K562 (cell line): Measurements from ENCODE around the gene HOXB8. TPM values are rescaled to one million over a fixed set of nuclear protein-coding genes. Genes with fewer than 3 reads are reported as not detected.
A peak's percentile ranks its signal among the peaks of the same experiment; 100 is the strongest.

Experiments used
- ASH1L ChIP-seq: fragments of 450-650 bp; IDR thresholded peaks from 2 replicates; pipeline ENCODE4 v1.6.1; 2018; ENCODE audit warnings: borderline replicate concordance, mild to moderate bottlenecking, low read depth; ENCODE audit not compliant: partially characterized antibody
- EP400 ChIP-seq: fragments of 450-650 bp; IDR thresholded peaks from 2 replicates; pipeline ENCODE4 v1.6.1; 2017; ENCODE audit warnings: antibody characterized with exemption, mild to moderate bottlenecking, moderate library complexity
- HMBOX1 ChIP-seq: sonication (generic); IDR thresholded peaks from 2 replicates; pipeline ENCODE4 v1.6.1; 2016
- KLF10 ChIP-seq: fragments of 250-450 bp; sonication (Bioruptor Pico); IDR thresholded peaks from 2 replicates; pipeline ENCODE4 v1.6.1; 2021; ENCODE audit warnings: matching md5 sums
- MNT ChIP-seq, 2 experiments: fragments of 450-650 bp; conservative IDR thresholded peaks; 2 replicates each; pipeline ENCODE4 v1.6.1; 2017; ENCODE audit warnings: mild to moderate bottlenecking in 2 of 2, moderate library complexity in 2 of 2
- PHF8 ChIP-seq: fragments of 200-600 bp; sonication (generic); IDR thresholded peaks from 2 replicates; pipeline ENCODE4 v1.6.1; 2012; ENCODE audit warnings: mixed run types, mild to moderate bottlenecking, inconsistent platforms, low read length, moderate library complexity, borderline replicate concordance
- PKNOX1 ChIP-seq: fragments of 450-650 bp; IDR thresholded peaks from 2 replicates; pipeline ENCODE4 v1.6.1; 2016
- TCF7L2 ChIP-seq: fragments of 150-350 bp; IDR thresholded peaks from 2 replicates; pipeline ENCODE4 v1.6.1; 2016; ENCODE audit warnings: low read depth, mild to moderate bottlenecking, low read length, moderate library complexity
- THRAP3 ChIP-seq: fragments of 450-650 bp; IDR thresholded peaks from 2 replicates; pipeline ENCODE4 v1.6.1; 2016; ENCODE audit warnings: mild to moderate bottlenecking, inconsistent platforms, borderline replicate concordance
- U2AF1 ChIP-seq: fragments of 200-400 bp; formaldehyde crosslinking; optimal IDR thresholded peaks from 2 replicates; pipeline ENCODE3; 2017; ENCODE audit warnings: mild to moderate bottlenecking, low read depth, low read length, moderate library complexity
- U2AF2 ChIP-seq: fragments of 200-400 bp; formaldehyde crosslinking; optimal IDR thresholded peaks from 2 replicates; pipeline ENCODE3; 2017; ENCODE audit warnings: low read depth, mild to moderate bottlenecking, low read length
- ZBTB43 ChIP-seq: sonication (generic); formaldehyde crosslinking; IDR thresholded peaks from 2 replicates; pipeline ENCODE4 v1.8.0; 2023; ENCODE audit warnings: mild to moderate bottlenecking, missing genetic modification reagents
- ZEB2 ChIP-seq: fragments of 450-650 bp; IDR thresholded peaks from 2 replicates; pipeline ENCODE4 v1.6.1; 2016
- ZNF133 ChIP-seq: fragments of 250-450 bp; sonication (Bioruptor Pico); IDR thresholded peaks from 2 replicates; pipeline ENCODE4 v1.4.0; 2020; ENCODE audit warnings: mild to moderate bottlenecking
- ZNF3 ChIP-seq: fragments of 250-450 bp; sonication (Bioruptor Pico); IDR thresholded peaks from 2 replicates; pipeline ENCODE4 v1.5.0; 2021; ENCODE audit warnings: mild to moderate bottlenecking, moderate library complexity
- ZNF551 ChIP-seq: fragments of 250-450 bp; sonication (Bioruptor Pico); IDR thresholded peaks from 2 replicates; pipeline ENCODE4 v1.5.0; 2021; ENCODE audit warnings: mild to moderate bottlenecking, moderate library complexity
- ZZZ3 ChIP-seq: fragments of 450-650 bp; IDR thresholded peaks from 2 replicates; pipeline ENCODE4 v1.6.1; 2016; ENCODE audit warnings: antibody characterized with exemption, mild to moderate bottlenecking, moderate library complexity
- polyA plus RNA-seq, 8 experiments: library from polyadenylated mRNA; depleted of rRNA in 4 of 8; stranded (reverse) in 5 of 8; unstranded in 3 of 8; fragments of >200 nt; fragmentation: Nextera tagmentation in 2 of 8; fragmentation: Illumina TruSeq in 1 of 8; extraction: Ambion mirVana in 2 of 8; extraction: Trizol in 1 of 8; gene quantifications; 2 replicates each; pipeline versions ENCODE4 v1.2.1 to v1.2.3, GENCODE V29; 2011 to 2014; ENCODE audit warnings: inconsistent platforms in 1 of 8, missing spikeins in 1 of 8
- total RNA-seq, 7 experiments: library from RNA; depleted of rRNA in 6 of 7; stranded (reverse); fragments of >200 nt in 6 of 7; fragmentation: Illumina TruSeq in 2 of 7; extraction: Trizol in 2 of 7; gene quantifications; 2 replicates each; pipeline versions ENCODE4 v1.2.1 to v1.2.3, GENCODE V29; 2011 to 2021; ENCODE audit warnings: low replicate concordance in 1 of 7

The HOXB8 gene
- total and polyA plus RNA-seq, 9 of the 15 experiments (the other 6 are each of a cell fraction or from before 2014, with no cell fraction given) = 0.52 to 23.8 (median 3.6) TPM

GRCh38 chr17:48626245-48627117 is 11.4 kb upstream of the HOXB8 start, which contains the start of gene HOXB9 (continued):
- TF ChIP-seq MNT (conservative IDR thresholded peaks at IDR 0.05) (peak; percentile 59 to 89; a peak in 3 of 4 replicates), THRAP3 (no peak), PHF8 (peak; percentile 34; the same call in 1 of the 2 replicates), PKNOX1 (peak; percentile 98), TCF7L2 (no peak), EP400 (peak; percentile 96), U2AF1 (no peak), HMBOX1 (no peak), ZNF133 (CRISPR knock-in tag) (no peak), ZEB2 (peak; percentile 36), KLF10 (CRISPR knock-in tag) (no peak), ZNF3 (CRISPR knock-in tag) (no peak), ZNF551 (CRISPR knock-in tag) (no peak), ASH1L (no peak), ZZZ3 (no peak), ZBTB43 (CRISPR knock-in tag) (no peak), U2AF2 (no peak)
